NCI-H2029 (cell line): ENCODE data around the gene ELMO1.

ENCODE experiments used
- DNase-seq: peaks from one replicate; lab custom pipeline; 2025; lab: John Stamatoyannopoulos, UW

The ELMO1 gene

DNA sequence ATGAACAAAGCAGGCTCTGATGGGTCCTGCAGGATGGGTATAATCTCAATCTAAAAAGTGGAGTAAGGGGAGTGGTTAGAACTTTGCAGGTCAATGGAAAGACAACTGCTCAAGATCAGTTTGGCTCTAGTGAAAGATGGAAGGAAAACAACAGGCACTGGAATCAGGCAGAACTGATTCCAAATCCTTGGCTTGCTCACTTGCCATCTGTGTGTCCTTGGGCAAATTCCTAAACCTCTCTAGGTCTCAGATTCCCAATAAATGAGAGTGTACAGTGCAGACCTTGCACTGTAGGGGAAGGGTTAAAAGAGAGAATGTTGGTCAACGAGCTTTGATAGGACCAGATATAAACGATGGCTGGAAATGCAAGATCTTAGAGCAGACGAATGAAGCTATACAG is 538.3 kb downstream of the ELMO1 start:
- no peak for DNase-seq

DNA sequence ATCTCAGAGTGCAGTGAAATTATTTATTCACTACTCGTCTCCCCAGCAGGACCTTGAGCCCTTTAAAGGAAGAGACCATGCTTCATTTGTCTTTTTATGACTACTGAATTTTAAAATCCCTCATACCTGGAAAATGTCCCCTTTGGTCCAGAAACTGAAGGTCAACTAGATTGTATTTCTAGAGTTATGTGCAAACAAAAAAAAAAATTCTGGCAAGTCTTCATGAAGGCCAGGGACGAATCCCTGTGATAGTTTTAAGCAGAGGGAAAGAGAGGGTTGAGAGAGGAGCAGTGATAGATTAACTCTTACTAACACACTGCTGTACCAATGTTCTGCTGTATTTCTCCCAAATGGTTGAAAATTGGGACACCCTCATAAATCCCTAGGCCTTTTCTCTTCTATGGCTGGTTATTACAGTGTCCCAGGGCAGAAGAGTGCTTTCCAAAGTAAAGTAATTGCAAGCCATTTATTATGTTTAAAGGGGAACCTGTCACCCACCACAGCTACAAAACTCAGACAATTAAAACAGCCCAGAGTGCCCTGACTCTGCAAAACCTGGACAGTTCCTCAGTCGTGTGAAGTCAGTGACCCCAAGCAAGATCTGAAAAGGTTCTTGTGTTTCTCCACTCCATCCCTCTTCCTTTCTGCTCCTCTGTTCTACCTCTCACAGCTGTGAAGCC is 541.6 kb downstream of the ELMO1 start:
- no peak for DNase-seq

DNA sequence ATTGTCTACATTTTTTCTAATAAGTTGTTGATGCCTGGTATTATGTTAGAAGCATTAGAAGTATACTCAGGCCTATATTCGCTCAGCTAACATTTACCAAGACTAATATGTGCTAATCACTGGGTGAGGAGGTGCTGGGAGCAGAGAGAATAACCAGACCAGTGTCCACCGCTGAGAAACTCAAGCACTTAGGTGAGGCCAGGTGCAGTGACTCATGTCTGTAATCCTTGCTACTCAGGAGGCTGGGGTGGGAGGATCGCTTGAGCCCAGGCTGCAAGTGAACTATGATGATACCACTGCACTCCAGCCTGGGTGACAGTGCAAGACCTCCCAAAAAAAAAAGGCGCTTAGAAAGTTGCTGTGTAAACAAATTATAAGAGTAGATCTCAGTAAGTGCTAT is 542.2 kb downstream of the ELMO1 start:
- no peak for DNase-seq

DNA sequence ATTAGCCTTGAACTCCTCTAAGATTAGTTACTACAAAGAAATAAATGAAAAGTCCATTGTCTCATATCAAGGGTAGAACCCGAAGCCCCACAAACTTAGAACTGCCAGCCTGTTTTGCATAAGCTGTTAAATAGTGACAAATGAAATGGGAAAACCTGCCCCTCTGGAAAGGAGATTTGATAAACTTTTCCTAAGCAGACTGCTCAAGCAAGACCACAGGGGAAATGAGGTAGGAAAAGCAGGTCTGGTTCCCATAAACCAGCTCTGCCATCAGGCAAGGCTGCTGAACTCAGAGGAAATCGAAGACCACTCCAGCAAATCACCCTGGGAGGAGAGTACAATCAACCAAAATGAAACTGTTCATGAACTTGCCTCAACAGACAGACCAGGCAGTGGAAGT is 542.8 kb downstream of the ELMO1 start:
- no peak for DNase-seq

DNA sequence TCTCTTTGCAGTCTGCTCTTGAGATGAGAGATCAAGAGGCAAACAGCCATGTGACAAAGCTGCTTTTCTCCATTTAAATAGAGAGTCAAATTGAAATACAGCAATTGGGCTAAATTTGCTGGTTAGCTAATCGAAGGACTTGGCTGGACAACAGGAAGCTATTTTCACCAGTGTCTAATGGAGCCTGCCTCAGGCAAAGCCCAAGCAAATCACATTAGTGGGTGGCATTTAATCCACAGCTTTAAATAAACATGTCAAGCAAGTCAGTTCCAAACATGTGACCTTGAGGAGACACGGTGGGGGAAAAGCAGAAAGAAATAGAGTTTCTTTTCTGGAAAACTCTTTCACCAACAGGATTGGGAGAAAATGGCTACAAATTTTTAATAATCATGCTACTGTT is 543.9 kb downstream of the ELMO1 start:
- no peak for DNase-seq

DNA sequence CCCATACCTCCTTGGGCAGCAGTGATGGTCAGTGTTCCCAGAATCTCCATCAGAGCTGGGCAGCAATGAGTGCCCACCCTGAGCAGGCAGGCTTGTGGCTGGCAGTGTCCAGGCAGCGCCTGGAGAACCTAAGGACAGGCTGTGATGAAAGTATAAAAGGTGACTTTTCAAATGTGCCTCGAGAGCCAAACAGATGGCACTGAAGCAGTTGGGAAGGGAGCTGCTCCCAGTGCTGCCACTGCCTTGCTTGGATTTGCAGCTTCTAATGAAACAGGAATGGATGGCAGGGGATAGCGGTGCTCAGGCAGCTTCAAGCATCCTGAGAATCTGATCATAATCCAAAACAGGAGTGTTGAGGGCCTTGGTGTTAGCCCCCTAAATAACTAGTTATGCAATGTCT is 544.6 kb downstream of the ELMO1 start:
- no peak for DNase-seq

DNA sequence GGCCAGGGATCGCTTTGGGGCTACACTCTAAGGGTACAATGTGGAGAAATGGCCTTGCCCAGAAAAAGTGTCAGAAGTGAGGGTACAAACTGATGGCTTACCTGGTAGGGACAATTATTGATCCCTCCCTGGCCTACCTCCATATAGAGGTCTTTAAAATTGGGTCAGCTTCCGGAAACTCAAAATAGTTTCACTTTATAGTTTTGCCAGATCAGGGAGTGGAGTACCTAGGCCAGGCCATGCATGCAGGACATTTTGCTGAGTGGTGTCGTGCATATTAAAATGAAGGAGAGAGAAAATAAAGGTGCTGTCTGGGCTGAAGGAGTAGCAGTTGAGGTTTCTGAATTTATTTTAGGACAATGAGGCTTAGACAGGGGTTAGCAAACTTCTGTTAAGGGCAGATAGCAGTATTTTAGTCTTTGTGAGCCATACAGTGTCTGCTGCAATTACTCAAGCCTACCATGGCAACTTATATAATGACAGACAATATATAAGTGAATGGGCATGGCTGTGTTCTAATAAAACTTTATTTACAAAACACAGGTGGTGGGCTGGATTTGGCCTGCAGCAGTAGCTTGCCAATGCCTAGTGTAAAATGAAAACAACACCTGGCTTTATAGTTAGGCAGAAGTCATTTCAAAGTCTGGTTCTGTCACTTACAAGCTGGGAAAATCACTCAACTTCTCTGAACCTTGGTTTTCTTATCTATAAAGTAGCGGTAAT is 547.5 kb downstream of the ELMO1 start:
- DNase-seq, result no peak

DNA sequence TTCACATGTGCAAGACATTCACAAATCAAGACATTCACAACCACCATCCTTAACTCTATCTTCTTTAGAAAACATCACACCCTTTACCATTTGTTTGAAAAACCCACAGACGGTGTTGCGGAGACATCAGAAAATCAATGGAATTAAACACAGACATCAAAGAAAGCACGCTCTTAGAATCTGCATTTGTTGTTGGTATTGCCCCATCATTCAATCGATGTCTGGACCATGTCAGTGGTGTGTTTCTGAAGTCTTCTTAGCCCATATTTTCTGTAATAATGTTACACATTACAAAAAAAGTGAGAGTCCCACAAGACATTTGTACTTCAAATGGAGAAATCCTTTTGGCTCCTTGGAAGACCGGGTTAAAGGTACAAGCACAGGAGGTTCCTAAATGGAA is 550.5 kb downstream of the ELMO1 start:
- no peak for DNase-seq

DNA sequence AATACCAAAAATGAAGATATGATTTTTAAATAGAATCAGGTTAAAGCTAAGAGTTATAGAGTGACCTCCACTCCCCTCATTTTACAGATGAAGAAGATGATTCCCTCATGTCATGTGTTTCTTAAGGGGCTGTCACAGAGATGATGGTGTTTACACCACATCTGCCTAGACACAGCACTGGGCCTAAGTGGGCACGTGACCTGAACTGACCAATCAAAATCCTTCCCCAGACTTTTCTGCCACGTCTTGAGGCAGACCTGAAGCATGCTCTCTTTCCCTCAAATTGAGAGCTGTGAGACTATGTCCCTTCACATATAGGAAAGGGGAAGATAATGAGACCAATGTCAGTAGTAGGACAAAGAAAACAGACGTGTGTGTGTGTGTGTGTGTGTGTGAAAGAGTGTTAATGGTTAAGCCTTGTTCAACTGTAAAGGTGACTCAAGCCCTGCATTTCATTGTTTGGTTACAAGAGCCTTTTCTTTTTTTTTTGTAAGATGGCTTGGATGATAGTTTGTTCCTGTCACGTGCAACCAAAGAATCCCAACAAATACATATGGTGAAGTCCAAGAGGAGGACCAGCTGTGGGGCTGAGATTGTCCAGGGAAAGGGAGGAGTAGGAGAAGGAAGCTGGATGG is 551.6 kb downstream of the ELMO1 start:
- DNase-seq, result no peak

DNA sequence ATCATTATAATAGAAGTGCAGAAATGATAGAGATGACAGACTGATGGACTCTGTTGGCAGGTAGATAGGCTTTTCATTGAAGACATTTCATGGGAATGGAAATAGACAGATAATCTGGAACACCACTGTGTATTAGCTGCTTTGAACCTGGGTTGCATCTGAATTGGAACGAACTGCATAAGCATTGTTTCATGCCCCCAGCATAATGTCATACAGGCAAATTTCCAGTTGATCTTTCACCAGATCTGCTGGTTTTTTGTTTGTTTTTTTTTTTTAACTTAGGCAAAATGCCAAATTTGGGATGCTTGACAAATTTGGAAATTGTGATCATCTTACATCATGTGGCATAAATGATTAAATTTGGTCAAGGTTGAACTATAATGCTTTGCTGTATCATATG is 552.2 kb downstream of the ELMO1 start:
- no peak for DNase-seq

DNA sequence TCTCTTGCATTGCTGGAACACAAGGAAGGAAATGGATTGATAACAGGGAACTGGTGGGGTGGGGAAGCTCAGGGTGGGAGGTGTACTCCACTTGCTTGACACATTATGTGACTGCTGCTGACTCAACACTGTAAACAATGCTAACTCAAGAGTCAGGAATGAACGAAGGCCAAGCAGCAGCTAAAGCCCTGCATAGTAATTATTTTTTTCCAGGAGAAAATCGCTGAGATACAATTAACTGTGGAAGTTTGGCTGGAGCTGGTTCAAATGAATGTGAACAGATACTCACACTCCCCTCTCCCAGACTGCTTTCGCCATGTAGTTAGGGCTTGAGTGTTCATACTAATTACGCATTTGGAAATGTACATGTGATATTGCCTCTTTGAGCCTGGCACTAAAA is 553.5 kb downstream of the ELMO1 start:
- DNase-seq, result no peak

DNA sequence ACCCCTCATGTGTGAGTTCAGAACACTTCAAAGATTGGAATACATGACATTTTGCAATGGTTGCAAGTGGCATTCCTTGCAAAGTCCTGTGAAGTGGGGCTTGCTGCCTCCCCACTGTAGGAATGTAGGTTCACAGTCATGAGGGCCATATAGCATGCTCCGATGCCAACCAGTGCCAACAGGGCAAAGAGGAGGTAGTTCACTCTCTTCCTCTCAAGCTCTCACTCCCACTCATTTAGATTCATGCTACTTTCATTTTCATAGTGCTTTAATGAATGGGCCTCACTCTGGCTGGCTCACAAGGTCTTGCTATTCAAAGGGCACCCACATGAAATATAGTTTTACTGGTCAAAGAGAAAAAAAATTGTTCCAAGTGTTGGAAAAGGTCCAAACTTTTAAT is 554.5 kb downstream of the ELMO1 start:
- DNase-seq, result no peak

DNA sequence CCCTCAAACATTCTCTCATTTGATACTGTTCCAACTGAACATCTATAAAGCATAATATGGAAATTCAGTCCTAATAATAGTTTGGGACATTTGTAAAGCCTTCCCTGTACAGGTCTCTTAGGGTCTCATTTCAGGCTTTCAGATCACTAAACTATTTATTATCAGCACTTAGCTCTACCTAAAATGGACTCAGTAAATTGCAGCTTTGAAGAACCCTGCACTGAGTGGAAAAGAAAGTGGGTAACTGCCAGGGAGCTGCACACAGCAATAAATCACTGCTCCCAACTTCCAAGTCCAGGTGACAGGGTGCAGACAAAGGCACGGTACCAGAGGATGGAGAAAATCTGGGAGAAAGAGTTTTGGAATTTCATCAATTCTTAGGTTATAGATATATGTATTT is 559.5 kb downstream of the ELMO1 start:
- no peak for DNase-seq

DNA sequence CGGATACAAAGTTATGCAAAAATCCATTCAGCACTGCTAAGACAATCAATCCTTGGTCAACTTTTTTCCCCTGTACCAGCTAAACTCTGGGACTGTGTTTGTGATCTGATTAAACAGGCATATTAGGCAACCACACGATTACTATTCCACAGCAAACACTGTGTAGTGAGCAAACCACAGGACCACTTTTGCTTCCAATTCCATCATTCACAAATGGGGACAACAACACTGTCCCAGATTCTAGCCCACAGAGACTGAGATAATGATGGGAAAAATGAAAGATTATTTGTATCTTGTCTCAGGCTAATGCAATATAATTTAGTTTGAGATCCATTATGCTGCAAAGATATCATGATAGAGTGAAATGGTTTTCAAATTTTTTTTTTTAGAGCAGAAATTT is 560.7 kb downstream of the ELMO1 start:
- DNase-seq, result no peak

DNA sequence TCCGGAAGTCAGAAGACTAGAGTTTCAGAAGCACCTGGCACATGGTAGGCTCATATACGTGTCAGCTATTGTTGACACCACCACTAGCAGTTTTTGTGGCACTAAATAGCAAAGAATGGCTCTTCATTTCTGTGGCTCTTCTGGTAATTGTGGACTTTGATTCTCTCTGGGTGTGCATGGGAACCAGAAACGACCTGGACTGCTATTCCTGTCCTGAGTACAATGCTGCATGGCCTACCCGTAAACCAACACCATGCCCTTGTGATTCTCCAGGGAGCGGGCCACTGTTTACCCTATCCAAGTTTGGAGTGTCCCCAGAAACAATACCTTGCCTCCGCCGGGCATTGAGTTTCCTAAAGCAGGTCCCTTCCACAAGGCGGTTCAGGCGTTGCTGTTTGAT is 561.4 kb downstream of the ELMO1 start:
- no peak for DNase-seq

DNA sequence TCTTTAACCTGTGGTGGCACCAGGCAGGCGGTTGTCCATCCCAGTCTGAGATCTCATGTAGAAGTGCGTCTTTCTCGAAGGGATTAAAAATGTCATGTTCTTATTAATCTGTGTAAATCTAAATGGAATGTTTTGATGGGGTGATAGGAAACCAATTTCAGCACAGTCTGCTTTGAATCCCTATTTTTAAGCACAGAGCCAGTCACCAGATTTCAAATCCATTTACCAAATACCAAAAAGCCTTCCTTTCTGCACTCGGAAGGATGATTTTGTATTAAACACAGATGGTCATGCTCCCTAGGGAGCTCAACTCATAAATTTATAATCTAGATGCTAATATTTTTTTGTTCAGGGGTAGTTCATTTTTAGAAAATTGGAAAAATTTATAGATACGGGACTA is 563.8 kb downstream of the ELMO1 start:
- DNase-seq, result no peak

DNA sequence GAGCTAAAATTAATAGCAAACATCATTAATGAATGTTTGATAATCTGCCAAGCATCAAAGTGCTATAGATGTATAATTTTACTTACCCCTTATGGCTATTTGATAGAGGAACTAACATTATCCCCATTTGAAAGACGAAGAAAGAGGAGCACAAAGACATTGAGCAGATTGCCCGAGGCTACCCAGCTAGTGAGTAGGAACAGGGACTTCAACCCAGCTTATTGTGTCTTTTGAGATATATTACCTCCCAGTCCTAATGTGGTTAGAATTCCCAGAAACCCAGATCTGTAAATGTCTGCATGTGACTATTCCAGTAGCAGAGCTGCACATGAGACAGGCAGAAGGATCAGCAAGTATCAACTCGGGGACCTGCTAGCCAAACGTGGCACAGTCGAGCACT is 564.3 kb downstream of the ELMO1 start:
- no peak for DNase-seq

DNA sequence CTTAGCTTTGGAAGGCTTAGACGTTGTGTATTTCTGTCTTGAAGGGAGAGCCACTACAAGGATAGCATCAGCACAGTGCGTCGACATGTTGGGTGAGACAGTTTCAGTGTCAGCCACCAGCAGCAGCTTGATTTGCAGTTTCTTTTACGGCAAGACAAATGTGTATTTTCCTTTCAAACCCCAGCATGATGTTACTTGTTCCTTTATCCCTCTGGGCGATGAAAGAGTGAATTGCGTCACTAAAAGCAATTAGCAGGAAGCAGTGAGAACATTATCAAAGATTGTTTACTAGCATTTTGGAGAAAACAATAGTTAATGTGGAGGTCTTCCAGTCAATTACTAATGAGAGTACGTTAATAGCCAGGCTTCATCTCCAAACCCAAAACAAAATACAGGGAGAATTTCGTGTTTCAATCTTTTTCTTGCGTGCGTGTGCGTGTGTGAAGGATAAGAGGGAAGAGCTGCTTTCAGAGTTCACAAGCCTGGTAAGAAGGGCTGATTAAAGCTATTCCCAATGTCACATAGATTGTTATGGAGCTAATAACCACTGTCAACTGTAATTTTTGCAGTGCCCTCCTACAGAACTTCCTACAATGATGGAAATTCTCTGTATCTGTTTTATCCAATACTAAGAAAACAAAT is 567.3 kb downstream of the ELMO1 start:
- no peak for DNase-seq

DNA sequence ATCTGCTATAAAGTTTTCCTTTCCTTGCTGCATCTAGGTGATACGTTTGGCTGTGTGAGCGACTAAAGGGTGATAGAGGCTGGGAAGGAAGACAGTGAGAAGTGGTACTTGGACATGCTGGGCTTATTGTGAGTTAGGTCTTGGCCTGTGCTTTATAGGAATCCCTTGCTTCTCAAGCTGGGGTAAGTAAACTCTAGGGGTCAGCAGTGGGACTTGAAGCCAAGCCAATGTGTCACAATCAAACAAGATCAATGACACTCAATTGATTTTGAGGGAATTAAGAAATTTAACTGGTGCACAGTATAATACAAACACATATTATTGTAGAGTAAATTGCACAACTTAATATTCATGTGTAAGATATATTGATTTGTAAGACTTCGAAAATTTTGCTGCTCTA is 568.6 kb downstream of the ELMO1 start:
- no peak for DNase-seq

DNA sequence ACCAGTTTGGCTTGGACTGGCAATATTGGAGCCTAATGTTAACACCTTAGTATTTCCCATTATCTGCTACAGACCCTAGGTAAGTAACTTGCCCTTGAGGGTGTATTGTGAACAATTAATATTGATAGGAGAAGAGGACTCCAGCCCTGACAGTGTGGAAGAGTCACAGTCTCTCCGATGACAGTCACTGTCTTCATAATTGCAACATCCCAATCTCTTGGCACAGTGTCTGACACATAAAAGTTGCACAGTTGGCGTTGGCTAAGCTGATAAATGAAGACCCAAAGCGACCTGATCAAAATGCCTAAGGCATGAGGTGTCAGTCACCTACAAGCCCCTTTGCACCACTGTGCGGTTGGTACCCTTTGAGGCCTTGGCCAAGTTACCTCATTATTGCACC is 569.6 kb downstream of the ELMO1 start:
- no peak for DNase-seq

DNA sequence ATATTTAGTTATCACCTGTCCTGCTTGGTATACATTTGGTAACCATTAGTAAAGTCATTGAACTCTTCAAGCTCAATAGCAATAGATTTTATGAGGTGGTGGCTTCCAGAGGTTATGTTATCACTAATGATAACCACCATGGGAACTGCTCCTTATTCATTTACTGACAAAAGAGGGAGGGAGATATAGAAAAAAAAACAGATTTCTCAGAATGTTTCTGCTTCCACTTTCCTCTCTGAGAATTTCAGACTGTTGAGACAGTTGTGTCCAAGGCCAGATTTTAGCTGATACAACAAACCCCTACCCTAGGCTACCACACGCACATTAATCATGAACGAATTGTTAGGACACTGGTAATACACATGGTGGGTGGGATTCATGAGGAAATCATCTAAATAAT is 570.4 kb downstream of the ELMO1 start:
- DNase-seq, result no peak

DNA sequence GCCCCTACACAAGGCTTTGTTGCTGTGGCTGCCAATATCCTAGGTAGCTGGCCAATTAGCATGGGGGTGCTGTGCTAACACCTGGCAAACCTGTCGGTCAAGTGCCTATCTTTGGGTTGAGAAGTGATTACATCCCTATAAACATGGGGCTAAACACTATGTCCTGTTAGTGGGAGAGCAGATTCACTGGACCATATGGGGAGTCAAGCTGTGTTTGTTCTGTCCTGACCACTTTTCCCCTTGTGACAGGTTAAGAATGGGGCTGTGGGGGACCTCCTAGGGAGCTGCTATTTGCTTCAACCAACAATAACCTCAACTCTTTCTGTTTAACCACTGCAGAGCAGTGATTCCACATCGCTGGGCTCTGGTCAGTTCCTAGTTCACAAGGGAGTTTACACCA is 572.9 kb downstream of the ELMO1 start:
- no peak for DNase-seq

DNA sequence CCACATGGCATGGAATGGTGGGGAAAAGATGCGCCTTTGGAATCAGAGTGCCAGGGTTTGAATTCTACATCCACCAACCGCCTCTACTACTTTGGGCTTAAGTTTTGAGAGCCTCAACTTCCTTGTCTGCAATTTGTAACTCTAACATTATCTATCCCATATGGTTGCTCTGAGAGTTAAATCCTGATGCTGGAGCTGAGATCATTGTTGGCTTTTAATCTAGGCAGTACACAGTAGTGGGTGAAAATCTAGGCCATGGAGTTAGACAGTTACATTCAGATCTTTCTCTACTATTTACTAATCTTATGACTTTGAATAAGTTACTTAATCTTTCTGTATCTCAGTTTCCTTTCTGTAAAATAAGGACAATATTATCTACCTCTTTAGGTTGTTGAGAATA is 574.6 kb downstream of the ELMO1 start:
- DNase-seq, result no peak
